HCT116 (cell line): ENCODE results near the gene IL1RAP. TPM values are rescaled to one million over a fixed set of nuclear protein-coding genes. Genes with fewer than 3 reads are reported as not detected.

ENCODE experiments used
- ATAC-seq: fragments of 200-7000 bp; cut with Tn5 transposase; 2 replicates; pipeline ENCODE4 v1.9.1; 2020; ENCODE audit warnings: mild to moderate bottlenecking, moderate library complexity
- BruUV-seq: library from RNA; stranded (reverse); fragments of 400-500 nt; replicated peaks from 2 replicates; lab custom pipeline; 2021; lab: Mats Ljungman, UMichigan
- CTCF ChIA-PET: fragments of 300-600 bp; sonication (Branson Sonifier 250); formaldehyde crosslinking; loops from one replicate; lab custom pipeline; 2021; ENCODE audit warnings: antibody characterized with exemption; lab: Charles Lee
- POLR2A ChIA-PET: fragments of 300-600, 350-600 bp; sonication (Branson Sonifier 250); formaldehyde crosslinking; loops from one replicate; lab custom pipeline; 2021; ENCODE audit warnings: antibody characterized with exemption; lab: Charles Lee
- RAD21 ChIA-PET, 2 experiments: fragments of 300-600 bp; sonication (Branson Sonifier 250); formaldehyde crosslinking; loops; one replicate each; lab custom pipeline; 2023; ENCODE audit warnings: low total read pairs in 2 of 2; ENCODE audit not compliant: uncharacterized antibody in 2 of 2, unreplicated experiment in 2 of 2, low non-redundant PET in 1 of 2; lab: Charles Lee
- DNase-seq: peaks from one replicate; pipeline ENCODE4 v3.0.0-alpha.2; 2010; ENCODE audit warnings: low read depth, low spot score
- H2AFZ ChIP-seq: fragments of 200-600 bp; shearing (Covaris generic), sonication (generic); 2 replicates; pipeline ENCODE4 v1.6.1; 2017; ENCODE audit warnings: low read depth, mixed run types, mixed read lengths, antibody characterized with exemption, low read length; ENCODE audit not compliant: poor library complexity, severe bottlenecking
- H3K27ac ChIP-seq: 2 replicates; pipeline ENCODE4 v1.5.1; 2012; ENCODE audit warnings: low read depth, low read length
- H3K27me3 ChIP-seq: fragments of 200-600 bp; sonication (generic); 2 replicates; pipeline ENCODE4 v1.6.1; 2016; ENCODE audit warnings: mixed run types, low read length, mixed read lengths; ENCODE audit not compliant: insufficient read depth
- H3K36me3 ChIP-seq, 2 experiments: fragments of 200-500 bp in 1 of 2; fragments of 200-600 bp in 1 of 2; sonication (Bioruptor generic) in 1 of 2; sonication (generic) in 1 of 2; 2 replicates each; pipeline versions ENCODE4 v1.5.1 to v1.6.1; 2014 to 2016; ENCODE audit warnings: low read length in 2 of 2, inconsistent platforms in 1 of 2, mixed read lengths in 1 of 2, mixed run types in 1 of 2; ENCODE audit not compliant: insufficient read depth in 2 of 2, control insufficient read depth in 1 of 2
- H3K4me1 ChIP-seq, 2 experiments: fragments of 200-600 bp in 1 of 2; sonication (generic) in 1 of 2; 2 replicates each; pipeline versions ENCODE4 v1.5.1 to v1.6.1; 2012 to 2017; ENCODE audit warnings: low read length in 2 of 2, inconsistent platforms in 1 of 2, mild to moderate bottlenecking in 1 of 2, mixed read lengths in 1 of 2, mixed run types in 1 of 2, moderate library complexity in 1 of 2; ENCODE audit not compliant: insufficient read depth in 2 of 2, control insufficient read depth in 1 of 2
- H3K4me2 ChIP-seq: fragments of 200-600 bp; sonication (generic); 2 replicates; pipeline ENCODE4 v1.6.1; 2017; ENCODE audit warnings: mixed run types, low read length, mixed read lengths
- H3K4me3 ChIP-seq, 2 experiments: fragments of 200-600 bp in 1 of 2; sonication (generic) in 1 of 2; replicated peaks in 1 of 2; 2 replicates each; pipeline ENCODE4 v1.5.1; 2011 to 2016; ENCODE audit warnings: low read length in 2 of 2, control low read depth in 1 of 2, low read depth in 1 of 2, mild to moderate bottlenecking in 1 of 2, mixed read lengths in 1 of 2, mixed run types in 1 of 2
- H3K79me2 ChIP-seq: fragments of 200-600 bp; sonication (generic); 2 replicates; pipeline ENCODE4 v1.6.1; 2017; ENCODE audit warnings: mild to moderate bottlenecking, mixed run types, low read length, moderate library complexity, mixed read lengths; ENCODE audit not compliant: insufficient read depth
- H3K9ac ChIP-seq: fragments of 200-600 bp; sonication (generic); 2 replicates; pipeline ENCODE4 v1.6.1; 2016; ENCODE audit warnings: low read length, mixed read lengths
- H3K9me2 ChIP-seq: fragments of 200-600 bp; sonication (generic), shearing (Covaris generic); 2 replicates; pipeline ENCODE4 v1.6.1; 2017; ENCODE audit warnings: mixed run types, mild to moderate bottlenecking, moderate library complexity; ENCODE audit not compliant: insufficient read depth
- H3K9me3 ChIP-seq, 2 experiments: fragments of 200-500 bp in 1 of 2; fragments of 200-600 bp in 1 of 2; sonication (Bioruptor generic) in 1 of 2; sonication (generic) in 1 of 2; 2 replicates each; pipeline ENCODE4 v1.6.1; 2014 to 2017; ENCODE audit warnings: low read length in 2 of 2, mixed read lengths in 2 of 2, inconsistent platforms in 1 of 2, low read depth in 1 of 2, mild to moderate bottlenecking in 1 of 2, mixed run types in 1 of 2, moderate library complexity in 1 of 2; ENCODE audit not compliant: control insufficient read depth in 1 of 2, insufficient read depth in 1 of 2
- H4K20me1 ChIP-seq: fragments of 200-600 bp; sonication (generic), shearing (Covaris generic); 2 replicates; pipeline ENCODE4 v1.6.1; 2017; ENCODE audit warnings: mixed run types, mild to moderate bottlenecking, moderate library complexity; ENCODE audit not compliant: insufficient read depth
- CEBPB ChIP-seq: IDR thresholded peaks from 2 replicates; pipeline ENCODE4 v1.6.1; 2012; ENCODE audit warnings: low read depth
- CTCF ChIP-seq, 3 experiments: fragments of 200-600 bp in 1 of 3; sonication (generic) in 1 of 3; IDR thresholded peaks in 2 of 3; conservative IDR thresholded peaks in 1 of 3; 2 replicates each; pipeline ENCODE4 v1.5.1; 2012 to 2017; ENCODE audit warnings: low read depth in 2 of 3, low read length in 2 of 3, antibody characterized with exemption in 1 of 3, borderline replicate concordance in 1 of 3, control low read depth in 1 of 3, mild to moderate bottlenecking in 1 of 3, mixed read lengths in 1 of 3, mixed run types in 1 of 3, moderate library complexity in 1 of 3; ENCODE audit not compliant: insufficient read depth in 1 of 3
- EGR1 ChIP-seq: IDR thresholded peaks from 2 replicates; pipeline ENCODE4 v1.6.1; 2012; ENCODE audit warnings: low read depth
- ELF1 ChIP-seq: IDR thresholded peaks from 2 replicates; pipeline ENCODE4 v1.6.1; 2012; ENCODE audit warnings: low read depth, borderline replicate concordance
- EZH2 ChIP-seq: fragments of 200-600 bp; sonication (generic); IDR thresholded peaks from 2 replicates; pipeline ENCODE4 v1.6.1; 2017; ENCODE audit warnings: antibody characterized with exemption, mixed run types
- EZH2phosphoT487 ChIP-seq: fragments of 200-600 bp; IDR thresholded peaks from 2 replicates; pipeline ENCODE4 v1.6.1; 2018; ENCODE audit warnings: antibody characterized with exemption, borderline replicate concordance
- FOSL1 ChIP-seq: IDR thresholded peaks from 2 replicates; pipeline ENCODE4 v1.6.1; 2012; ENCODE audit warnings: low read depth
- POLR2A ChIP-seq: IDR thresholded peaks from 2 replicates; pipeline ENCODE4 v1.7.0; 2011; ENCODE audit warnings: borderline replicate concordance; ENCODE audit not compliant: insufficient read depth, insufficient read length; ENCODE audit errors: extremely low read depth
- RAD21 ChIP-seq: IDR thresholded peaks from 2 replicates; pipeline ENCODE4 v1.6.1; 2012; ENCODE audit warnings: low read depth, mild to moderate bottlenecking
- SIN3A ChIP-seq: IDR thresholded peaks from 2 replicates; pipeline ENCODE4 v1.6.1; 2012; ENCODE audit warnings: low read depth
- SP1 ChIP-seq: IDR thresholded peaks from 2 replicates; pipeline ENCODE4 v1.6.1; 2012; ENCODE audit warnings: low read depth
- SRF ChIP-seq: IDR thresholded peaks from 2 replicates; pipeline ENCODE4 v1.6.1; 2012; ENCODE audit warnings: low read depth
- TCF7L2 ChIP-seq: IDR thresholded peaks from 2 replicates; pipeline ENCODE4 v1.7.0; 2011; ENCODE audit warnings: borderline replicate concordance, inconsistent platforms; ENCODE audit not compliant: insufficient read depth, insufficient read length; ENCODE audit errors: extremely low read depth
- YY1 ChIP-seq: IDR thresholded peaks from 2 replicates; pipeline ENCODE4 v1.6.1; 2011; ENCODE audit warnings: low read length, low read depth, moderate library complexity, mild to moderate bottlenecking; ENCODE audit not compliant: insufficient replicate concordance; ENCODE audit errors: extremely low read depth
- ZFX ChIP-seq: fragments of 450-650 bp; IDR thresholded peaks from 2 replicates; pipeline ENCODE4 v1.6.1; 2017
- intact Hi-C: fragments of 100-400 bp; cut with micrococcal nuclease; formaldehyde crosslinking; loops from 2 replicates; pipeline ENCODE4 v1.10.0; 2022
- total RNA-seq: library from RNA; stranded (reverse); gene quantifications from one replicate; pipeline ENCODE4 v1.2.1, GENCODE V29; 2021; ENCODE audit not compliant: unreplicated experiment
- TF ChIP-seq, protein P1 (sequence below): IDR thresholded peaks from 2 replicates; pipeline ENCODE4 v1.6.1; 2012

IL1RAP gene
- total RNA-seq, 1 experiment from 2014 or later: 5.8 TPM

DNA sequence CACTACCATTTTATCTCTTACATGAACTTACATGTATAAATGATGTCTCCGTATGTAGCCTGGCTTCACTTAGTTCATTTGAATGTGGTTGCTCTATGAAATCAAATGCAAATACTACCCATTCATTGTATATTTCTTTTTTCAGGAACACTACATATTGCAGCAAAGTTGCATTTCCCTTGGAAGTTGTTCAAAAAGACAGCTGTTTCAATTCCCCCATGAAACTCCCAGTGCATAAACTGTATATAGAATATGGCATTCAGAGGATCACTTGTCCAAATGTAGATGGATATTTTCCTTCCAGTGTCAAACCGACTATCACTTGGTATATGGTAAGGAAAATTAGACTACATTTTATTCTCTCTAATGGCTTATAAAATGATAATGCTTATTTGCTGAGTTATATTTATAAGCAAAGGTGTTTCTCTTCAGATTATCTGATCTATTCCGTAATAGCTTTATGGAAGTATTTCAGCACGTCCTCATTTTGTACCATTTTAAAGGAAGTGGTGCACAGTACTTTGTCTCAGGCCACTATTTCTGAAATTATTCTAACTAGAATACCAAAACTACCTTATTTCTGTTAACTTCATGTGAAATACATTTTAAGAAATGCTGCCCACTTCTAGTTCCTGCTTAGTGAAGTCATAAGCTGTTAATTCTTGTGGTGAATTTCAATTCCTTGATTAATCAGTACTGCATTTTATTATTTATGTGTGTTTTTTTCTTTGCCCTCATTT is 95.1 kb downstream of the IL1RAP start:
- Histone ChIP-seq H3K4me1 (no peaks in the 10 kb centered on the region), H2AFZ (no peak overlapping the region), H3K4me2 (no peak overlapping the region), H3K9ac (no peak overlapping the region), H3K27me3 (no peaks in the 10 kb centered on the region), H3K9me2 (no peaks in the 10 kb centered on the region), H3K36me3 (no peaks in the 10 kb centered on the region), H3K27ac (no peak overlapping the region), H3K4me3 (no peak overlapping the region), H3K79me2 (no peaks in the 10 kb centered on the region), H4K20me1 (no peaks in the 10 kb centered on the region), H3K9me3 (no peaks in the 10 kb centered on the region)
- CTCF ChIA-PET: no interaction called here
- intact Hi-C loops: no loop called here
- RAD21 ChIA-PET: no interaction called here
- POLR2A ChIA-PET: no interaction called here
- DNase-seq: no peak
- no TSS peak for BruUV-seq
- TF ChIP-seq, protein P1, sequence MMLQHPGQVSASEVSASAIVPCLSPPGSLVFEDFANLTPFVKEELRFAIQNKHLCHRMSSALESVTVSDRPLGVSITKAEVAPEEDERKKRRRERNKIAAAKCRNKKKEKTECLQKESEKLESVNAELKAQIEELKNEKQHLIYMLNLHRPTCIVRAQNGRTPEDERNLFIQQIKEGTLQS: no peak
- TF ChIP-seq POLR2A (no peak), SIN3A (no peak), RAD21 (no peak)
- ATAC-seq: no peak

DNA sequence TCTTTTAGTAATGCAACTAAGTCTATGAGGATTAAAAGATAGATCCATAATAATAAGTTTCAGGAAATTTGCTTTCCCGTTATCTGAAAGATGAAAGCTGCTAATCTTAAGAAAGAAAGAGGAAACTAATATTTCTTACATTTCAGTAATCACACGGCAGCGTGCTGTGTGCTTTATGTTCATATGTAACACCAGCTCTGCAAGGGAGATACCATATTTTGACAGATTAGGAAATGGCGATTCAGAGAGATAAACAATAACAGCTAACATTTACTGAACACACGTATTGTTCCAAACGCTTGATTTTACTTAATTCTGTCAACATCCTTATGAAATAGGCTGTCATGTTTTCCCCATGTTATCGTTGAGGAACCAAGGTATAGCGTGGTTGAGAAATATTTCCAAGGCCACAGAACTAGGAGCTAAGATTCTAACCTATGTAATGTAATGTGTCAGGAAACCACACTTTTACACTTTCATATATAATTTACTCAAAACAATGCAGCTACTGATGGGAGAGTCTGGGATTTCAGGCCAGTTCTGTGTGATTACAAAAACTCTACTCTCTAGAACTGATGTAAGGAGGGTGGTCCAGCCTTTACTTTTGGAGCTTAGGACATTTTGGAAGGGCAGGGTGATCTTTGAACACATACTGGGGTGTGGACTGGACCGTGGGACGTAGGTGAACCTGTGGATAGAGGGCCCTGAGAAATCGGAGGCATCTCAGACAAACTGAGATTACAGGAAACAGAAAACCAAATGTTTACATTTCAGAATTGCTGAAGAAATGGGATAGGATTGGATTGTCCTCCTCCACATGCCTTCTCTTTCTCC is 100.6 kb downstream of the IL1RAP start:
- Histone ChIP-seq H3K9me3 (no peaks in the 10 kb centered on the region), H3K27me3 (no peaks in the 10 kb centered on the region), H3K4me1 (no peaks in the 10 kb centered on the region), H4K20me1 (no peaks in the 10 kb centered on the region), H3K9ac (no peak overlapping the region), H2AFZ (no peak overlapping the region), H3K9me2 (no peaks in the 10 kb centered on the region), H3K79me2 (no peaks in the 10 kb centered on the region), H3K4me2 (no peak overlapping the region), H3K36me3 (no peaks in the 10 kb centered on the region), H3K4me3 (no peak overlapping the region), H3K27ac (no peak overlapping the region)
- POLR2A ChIA-PET: no interaction called here
- CTCF ChIA-PET: no interaction called here
- intact Hi-C loops: no loop called here
- RAD21 ChIA-PET: no interaction called here
- ATAC-seq: no peak
- BruUV-seq: no TSS peak
- DNase-seq: no peak
- TF ChIP-seq CTCF (IDR thresholded peaks at IDR 0.05 in 2 of 3, conservative IDR thresholded peaks at IDR 0.05 in 1 of 3; ENCODE audit: borderline replicate concordance in 1 of 3, insufficient read depth in 1 of 3, low read depth in 2 of 3, low read length in 2 of 3): no peak
- no peak for TF ChIP-seq YY1
- TF ChIP-seq SP1: no peak
- no peak for TF ChIP-seq FOSL1
- no peak for TF ChIP-seq CEBPB
- no peak for TF ChIP-seq ZFX
- TF ChIP-seq, protein P1: no peak
- TF ChIP-seq RAD21: no peak
- no peak for TF ChIP-seq EZH2
- TF ChIP-seq SRF: no peak
- TF ChIP-seq EZH2phosphoT487: no peak
- TF ChIP-seq EGR1: no peak
- no peak for TF ChIP-seq POLR2A
- TF ChIP-seq TCF7L2: no peak
- no peak for TF ChIP-seq ELF1
